ENCODE data around the gene ACTN1.

Gene ACTN1

DNA sequence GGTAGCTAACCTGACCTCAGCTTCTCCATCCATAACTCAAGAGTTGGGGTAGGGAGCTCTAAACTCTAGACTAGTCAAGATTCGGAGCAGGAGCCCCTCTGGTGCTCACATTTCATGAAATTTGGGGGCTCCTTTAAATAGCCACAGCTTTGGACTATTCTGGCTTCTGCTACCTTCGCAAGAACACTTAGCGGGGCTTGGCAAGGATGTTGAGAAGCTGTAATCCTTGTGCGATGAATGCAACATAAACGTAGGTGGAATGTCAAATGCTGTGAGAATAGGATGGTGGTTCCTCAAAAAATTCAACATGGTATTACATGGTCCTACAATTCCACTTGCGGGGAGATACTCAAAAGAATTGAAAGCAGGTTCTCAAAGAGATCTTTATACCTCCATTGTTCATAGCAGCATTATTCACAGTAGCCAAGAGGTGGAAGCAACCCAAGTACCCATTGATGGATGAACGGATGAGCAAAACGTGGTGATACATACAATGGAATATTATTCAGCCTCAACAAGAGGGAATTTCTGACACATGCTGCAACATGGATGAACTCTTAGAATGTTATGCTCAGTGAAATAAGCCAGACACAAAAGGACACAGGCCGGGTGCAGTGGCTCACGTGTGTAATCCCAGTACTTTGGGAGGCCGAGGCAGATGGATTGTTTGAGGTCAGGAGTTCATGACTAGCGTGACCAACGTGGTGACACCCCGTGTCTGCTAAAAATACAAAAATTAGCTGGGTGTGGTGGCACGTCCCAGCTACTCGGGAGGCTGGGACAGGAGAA lies 73.8 kb downstream of the ACTN1 start:
- POLR2A ChIA-PET, result interaction anchor here (0.8 to 1.1 kb wide), 2 partner anchors 12 to 34 kb away, joined by 3 read pairs; no protein-coding TSS in a partner anchor
- no peak for TF ChIP-seq HDGF (IDR thresholded peaks at IDR 0.05; ENCODE audit: borderline replicate concordance)
- TF ChIP-seq FOXA1 (IDR thresholded peaks at IDR 0.05), result no peak
- no peak for TF ChIP-seq PKNOX1 (IDR thresholded peaks at IDR 0.05)
- no peak for TF ChIP-seq ZNF384 (IDR thresholded peaks at IDR 0.05)
- TF ChIP-seq CTBP1 (IDR thresholded peaks at IDR 0.05; ENCODE audit: borderline replicate concordance), result no peak
- no peak for TF ChIP-seq L3MBTL2 (conservative IDR thresholded peaks at IDR 0.05)
- TF ChIP-seq ARNT (IDR thresholded peaks at IDR 0.05), result no peak
- no peak for TF ChIP-seq SP1 (IDR thresholded peaks at IDR 0.05)
- no peak for TF ChIP-seq FOXK2 (IDR thresholded peaks at IDR 0.05)
- no peak for TF ChIP-seq FOXM1 (IDR thresholded peaks at IDR 0.05; ENCODE audit: borderline replicate concordance)
- no peak for TF ChIP-seq LEF1 (IDR thresholded peaks at IDR 0.05; ENCODE audit: borderline replicate concordance)
- no peak for TF ChIP-seq ELF4 (IDR thresholded peaks at IDR 0.05)
- no peak for TF ChIP-seq BHLHE40 (IDR thresholded peaks at IDR 0.05; ENCODE audit: borderline replicate concordance)
- no peak for TF ChIP-seq TARDBP (IDR thresholded peaks at IDR 0.05)
- TF ChIP-seq SUZ12 (IDR thresholded peaks at IDR 0.05), result no peak
- no peak for TF ChIP-seq NFRKB (IDR thresholded peaks at IDR 0.05)
- CTCF ChIA-PET, result no interaction called here
- no peak for DNase-seq (ENCODE audit: extremely low spot score)

- TF ChIP-seq SP1 (IDR thresholded peaks at IDR 0.05), result no peak
- TF ChIP-seq SUZ12 (IDR thresholded peaks at IDR 0.05), result no peak
- TF ChIP-seq ELF4 (IDR thresholded peaks at IDR 0.05), result no peak
- no peak for TF ChIP-seq L3MBTL2 (conservative IDR thresholded peaks at IDR 0.05)
- no peak for TF ChIP-seq CTBP1 (IDR thresholded peaks at IDR 0.05; ENCODE audit: borderline replicate concordance)
- TF ChIP-seq NFRKB (IDR thresholded peaks at IDR 0.05), result no peak
- no peak for TF ChIP-seq LEF1 (IDR thresholded peaks at IDR 0.05; ENCODE audit: borderline replicate concordance)
- TF ChIP-seq ARNT (IDR thresholded peaks at IDR 0.05), result no peak
- TF ChIP-seq BHLHE40 (IDR thresholded peaks at IDR 0.05; ENCODE audit: borderline replicate concordance), result no peak
- TF ChIP-seq HDGF (IDR thresholded peaks at IDR 0.05; ENCODE audit: borderline replicate concordance), result no peak
- no peak for TF ChIP-seq ZNF384 (IDR thresholded peaks at IDR 0.05)
- no peak for TF ChIP-seq PKNOX1 (IDR thresholded peaks at IDR 0.05)
- no peak for TF ChIP-seq TARDBP (IDR thresholded peaks at IDR 0.05)
- no peak for TF ChIP-seq FOXA1 (IDR thresholded peaks at IDR 0.05)
- DNase-seq (ENCODE audit: extremely low spot score), result no peak
- ChIA-PET CTCF (interaction anchor here (1.0 to 1.4 kb wide), 2 partner anchors 9 to 40 kb away, joined by 3 to 6 read pairs; no protein-coding TSS in a partner anchor), POLR2A (no interaction called here)
Observed at GRCh38 chr14:68902357-68902756, 76.7 kb downstream of the ACTN1 start.

GRCh38 chr14:68899033-68899603 lies 80.0 kb downstream of the ACTN1 start:
- ChIA-PET CTCF (interaction anchor here (1.0 kb wide), 1 partner anchor 12 kb away, joined by 3 read pairs; no protein-coding TSS in a partner anchor), POLR2A (no interaction called here)
- DNase-seq (ENCODE audit: extremely low spot score), result no peak
- TF ChIP-seq TARDBP (IDR thresholded peaks at IDR 0.05) (peak; percentile 2; the same call in 1 of the 2 replicates), L3MBTL2 (conservative IDR thresholded peaks at IDR 0.05) (no peak)

GRCh38 chr14:68898248-68899032 lies 80.7 kb downstream of the ACTN1 start:
- ChIA-PET POLR2A (no interaction called here), CTCF (no interaction called here)
- 0 out of 2 replicates have a peak, but pooled peaks have one; percentile 67 for TF ChIP-seq TARDBP (IDR thresholded peaks at IDR 0.05)
- TF ChIP-seq ZNF384 (IDR thresholded peaks at IDR 0.05), result no peak
- no peak for DNase-seq (ENCODE audit: extremely low spot score)

GRCh38 chr14:68897559-68898155 lies 81.4 kb downstream of the ACTN1 start:
- ChIA-PET CTCF (interaction anchor here (2.0 kb wide), 1 partner anchor 14 kb away, joined by 7 read pairs; no protein-coding TSS in a partner anchor), POLR2A (no interaction called here)
- no peak for DNase-seq (ENCODE audit: extremely low spot score)
- TF ChIP-seq NFRKB (IDR thresholded peaks at IDR 0.05) (no peak), PKNOX1 (IDR thresholded peaks at IDR 0.05) (no peak), TARDBP (IDR thresholded peaks at IDR 0.05) (no peak)

GRCh38 chr14:68896132-68896531 lies 83.0 kb downstream of the ACTN1 start:
- TF ChIP-seq L3MBTL2 (conservative IDR thresholded peaks at IDR 0.05) (no peak), TARDBP (IDR thresholded peaks at IDR 0.05) (no peak), ARNT (IDR thresholded peaks at IDR 0.05) (no peak), BHLHE40 (IDR thresholded peaks at IDR 0.05; ENCODE audit: borderline replicate concordance) (no peak), NFRKB (IDR thresholded peaks at IDR 0.05) (no peak), ELF4 (IDR thresholded peaks at IDR 0.05) (no peak), LEF1 (IDR thresholded peaks at IDR 0.05; ENCODE audit: borderline replicate concordance) (no peak), SUZ12 (IDR thresholded peaks at IDR 0.05) (no peak)
- ChIA-PET POLR2A (no interaction called here), CTCF (interaction anchor here (2.0 kb wide), 1 partner anchor 15 kb away, joined by 7 read pairs; no protein-coding TSS in a partner anchor)
- peak; percentile 22 for DNase-seq (ENCODE audit: extremely low spot score)
